ENCODE measurements around the gene ARMC10.
A peak's percentile ranks its signal among the peaks of the same experiment; 100 is the strongest.

Gene ARMC10

DNA sequence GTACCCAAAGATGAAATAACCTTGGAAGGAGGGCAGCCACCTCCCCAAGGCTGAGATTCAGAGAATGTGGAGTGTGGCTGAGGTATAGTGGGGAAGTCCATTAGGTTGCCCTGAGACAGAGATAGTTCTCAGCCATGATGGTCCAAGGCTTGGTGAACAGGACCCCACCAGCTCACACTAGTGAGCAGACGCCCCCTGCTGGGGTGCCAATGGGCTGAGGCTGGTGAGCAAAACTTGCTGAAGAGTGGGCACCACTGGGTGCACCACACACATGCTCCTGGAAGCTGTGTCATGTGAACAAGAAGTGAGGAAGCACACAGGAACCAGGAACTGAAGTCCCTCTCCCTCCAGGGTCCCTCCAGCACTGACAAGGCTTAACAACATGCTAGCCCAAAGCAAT, 9.3 kb upstream of the ARMC10 start:
- Mint-ChIP-seq H3K9me3 (peaks cover 7% of the 10 kb centered on the region), H3K27me3 (ENCODE audit: low read depth) (no peaks in the 10 kb centered on the region), H3K4me1 (no peaks in the 10 kb centered on the region), H3K4me3 (no peak overlapping the region), H3K36me3 (ENCODE audit: low read depth) (peaks cover 15% of the 10 kb centered on the region), H3K27ac (no peak overlapping the region)
- TF ChIP-seq, protein P1, sequence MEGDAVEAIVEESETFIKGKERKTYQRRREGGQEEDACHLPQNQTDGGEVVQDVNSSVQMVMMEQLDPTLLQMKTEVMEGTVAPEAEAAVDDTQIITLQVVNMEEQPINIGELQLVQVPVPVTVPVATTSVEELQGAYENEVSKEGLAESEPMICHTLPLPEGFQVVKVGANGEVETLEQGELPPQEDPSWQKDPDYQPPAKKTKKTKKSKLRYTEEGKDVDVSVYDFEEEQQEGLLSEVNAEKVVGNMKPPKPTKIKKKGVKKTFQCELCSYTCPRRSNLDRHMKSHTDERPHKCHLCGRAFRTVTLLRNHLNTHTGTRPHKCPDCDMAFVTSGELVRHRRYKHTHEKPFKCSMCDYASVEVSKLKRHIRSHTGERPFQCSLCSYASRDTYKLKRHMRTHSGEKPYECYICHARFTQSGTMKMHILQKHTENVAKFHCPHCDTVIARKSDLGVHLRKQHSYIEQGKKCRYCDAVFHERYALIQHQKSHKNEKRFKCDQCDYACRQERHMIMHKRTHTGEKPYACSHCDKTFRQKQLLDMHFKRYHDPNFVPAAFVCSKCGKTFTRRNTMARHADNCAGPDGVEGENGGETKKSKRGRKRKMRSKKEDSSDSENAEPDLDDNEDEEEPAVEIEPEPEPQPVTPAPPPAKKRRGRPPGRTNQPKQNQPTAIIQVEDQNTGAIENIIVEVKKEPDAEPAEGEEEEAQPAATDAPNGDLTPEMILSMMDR (IDR thresholded peaks at IDR 0.05; ENCODE audit: unreplicated experiment in 3 of 3) = peak; percentile 8 to 33 (median 12)

GRCh38 chr7:103068414-103069403, 6.2 kb upstream of the ARMC10 start:
- Mint-ChIP-seq H3K9me3 (peaks cover 7% of the 10 kb centered on the region), H3K27ac (no peak overlapping the region), H3K4me1 (peaks cover 2% of the 10 kb centered on the region), H3K4me3 (no peak overlapping the region), H3K27me3 (ENCODE audit: low read depth) (no peaks in the 10 kb centered on the region), H3K36me3 (ENCODE audit: low read depth) (peaks cover 15% of the 10 kb centered on the region)
- TF ChIP-seq, protein P1 (IDR thresholded peaks at IDR 0.05; ENCODE audit: unreplicated experiment in 3 of 3) = no peak

DNA sequence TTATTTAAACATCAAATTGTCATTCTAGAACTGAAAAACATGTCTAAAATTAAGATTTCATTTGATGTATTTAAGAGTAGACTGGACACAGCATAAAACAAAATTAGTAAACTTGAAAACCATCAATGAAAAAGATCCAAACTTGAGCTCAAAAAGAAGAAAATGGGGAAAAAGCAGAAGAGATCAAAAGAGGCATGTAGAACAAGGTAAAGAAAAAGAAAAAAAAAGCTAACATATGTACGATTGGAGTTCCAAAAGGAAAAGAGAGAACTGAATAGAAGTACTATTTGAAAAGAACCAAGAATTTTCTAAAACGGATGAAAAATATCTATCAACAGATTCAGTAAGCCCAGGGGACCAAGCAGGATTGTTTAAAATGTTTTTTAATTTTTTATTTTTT, 3.9 kb upstream of the ARMC10 start:
- Mint-ChIP-seq H3K27ac (no peak overlapping the region), H3K27me3 (ENCODE audit: low read depth) (no peaks in the 10 kb centered on the region), H3K4me3 (peak overlapping the region; percentile 2 to 12 (median 3)), H3K36me3 (ENCODE audit: low read depth) (peaks cover 15% of the 10 kb centered on the region), H3K9me3 (peaks cover 7% of the 10 kb centered on the region), H3K4me1 (peaks cover 16% of the 10 kb centered on the region)
- TF ChIP-seq, protein P1 (IDR thresholded peaks at IDR 0.05; ENCODE audit: unreplicated experiment in 3 of 3) = no peak

DNA sequence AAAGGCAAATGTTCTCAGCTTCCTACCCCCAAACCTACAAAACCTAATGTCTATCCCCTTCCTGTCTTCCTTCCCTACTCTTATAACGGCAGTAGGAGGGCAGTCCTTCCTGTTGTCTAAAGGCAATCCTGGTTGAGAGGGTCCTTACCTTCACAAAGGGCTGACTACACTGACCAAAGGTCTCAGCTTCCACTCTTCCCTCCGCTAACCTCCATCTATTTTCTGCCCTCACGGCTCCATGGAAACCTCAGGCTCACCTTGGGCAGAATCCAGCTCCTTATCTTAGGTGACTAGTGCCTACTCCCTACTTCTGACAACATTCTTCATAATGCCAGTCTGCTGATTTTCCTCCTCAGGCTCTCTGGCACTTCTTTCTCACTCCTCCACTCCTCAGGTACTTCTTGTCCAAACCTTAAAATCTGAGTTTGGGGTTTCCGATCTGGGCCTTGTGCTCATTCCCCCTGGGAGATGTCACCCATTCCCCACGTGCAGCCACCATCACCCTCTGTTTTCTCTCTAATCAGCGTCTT, 886 bp upstream of the ARMC10 start:
- peaks cover 18% of the 10 kb centered on the region for H3K4me1 Mint-ChIP-seq
- peaks cover 5% of the 10 kb centered on the region for H3K36me3 Mint-ChIP-seq (ENCODE audit: low read depth)
- peak overlapping the region; percentile 89 to 93 (median 90) for H3K4me3 Mint-ChIP-seq
- peak overlapping the region; percentile 77 to 91 (median 90) for H3K27ac Mint-ChIP-seq
- no peaks in the 10 kb centered on the region for H3K9me3 Mint-ChIP-seq
- no peaks in the 10 kb centered on the region for H3K27me3 Mint-ChIP-seq (ENCODE audit: low read depth)
- TF ChIP-seq, protein P1 (IDR thresholded peaks at IDR 0.05; ENCODE audit: unreplicated experiment in 3 of 3) = no peak

DNA sequence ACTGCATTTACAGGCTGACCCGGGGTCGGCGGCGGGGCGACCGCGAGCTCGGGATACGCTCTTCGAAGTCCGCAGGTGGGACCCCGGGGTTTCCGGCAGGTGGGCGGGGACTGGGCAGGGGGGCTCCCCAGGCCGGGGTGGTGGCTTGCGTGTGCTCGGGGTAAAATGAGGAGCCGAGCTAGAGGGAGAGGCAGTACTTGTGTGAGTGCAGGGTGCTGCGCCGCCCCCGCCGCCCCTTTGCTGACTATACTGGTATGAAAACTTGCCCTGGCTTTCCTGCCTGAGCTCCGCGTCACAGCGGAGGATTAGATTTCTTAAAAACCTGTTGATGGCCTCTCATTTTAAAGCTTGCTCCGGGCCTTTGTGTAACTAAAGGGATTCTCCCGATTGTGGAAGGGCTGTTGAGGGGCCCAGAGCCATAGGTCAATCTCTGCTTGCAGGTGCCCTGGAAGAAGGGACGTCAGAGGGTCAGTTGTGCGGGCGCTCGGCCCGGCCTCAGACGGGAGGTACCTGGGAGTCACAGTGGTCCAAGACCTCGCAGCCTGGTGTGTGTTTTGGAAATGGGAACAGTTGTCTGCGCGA, 488 bp downstream of the ARMC10 start:
- Mint-ChIP-seq H3K4me1 (peaks cover 18% of the 10 kb centered on the region), H3K9me3 (no peaks in the 10 kb centered on the region), H3K4me3 (peak overlapping the region; percentile 97 to 99 (median 98)), H3K27me3 (ENCODE audit: low read depth) (no peaks in the 10 kb centered on the region), H3K27ac (peak overlapping the region; percentile 92 to 98 (median 97)), H3K36me3 (ENCODE audit: low read depth) (peaks cover 8% of the 10 kb centered on the region)
- TF ChIP-seq, protein P1 (IDR thresholded peaks at IDR 0.05; ENCODE audit: unreplicated experiment in 3 of 3) = no peak
